GM23338 (cell line): ENCODE results near the gene CPE. TPM values are rescaled to one million over a fixed set of nuclear protein-coding genes. Genes with fewer than 3 reads are reported as not detected.

ENCODE experiments used
- ATAC-seq: fragments of 200-7000 bp; cut with Tn5 transposase; 3 replicates; pipeline ENCODE4 v1.9.1; 2020
- DNase-seq: peaks from one replicate; pipeline ENCODE4 v3.0.0-alpha.2; 2015; ENCODE audit warnings: low spot score
- H2AFZ ChIP-seq: fragments of 200-600 bp; sonication (generic); 2 replicates; pipeline ENCODE4 v1.8.0; 2016; ENCODE audit warnings: antibody characterized with exemption, mild to moderate bottlenecking, moderate library complexity
- H3F3A ChIP-seq: fragments of 200-600 bp; sonication (generic); replicated peaks from 2 replicates; pipeline ENCODE4 v1.8.0; 2017; ENCODE audit warnings: antibody characterized with exemption, mixed run types, low read depth
- H3K27ac ChIP-seq: fragments of 200-600 bp; sonication (generic); 2 replicates; pipeline ENCODE4 v1.6.1; 2016; ENCODE audit warnings: low read depth
- H3K27me3 ChIP-seq: fragments of 200-600 bp; sonication (generic); 2 replicates; pipeline ENCODE4 v1.8.0; 2016; ENCODE audit warnings: mild to moderate bottlenecking, mixed run types, moderate library complexity; ENCODE audit not compliant: insufficient read depth
- H3K36me3 ChIP-seq: fragments of 200-600 bp; sonication (generic); 2 replicates; pipeline ENCODE4 v1.8.0; 2016; ENCODE audit warnings: mild to moderate bottlenecking; ENCODE audit not compliant: insufficient read depth
- H3K4me1 ChIP-seq: fragments of 200-600 bp; sonication (generic); 2 replicates; pipeline ENCODE4 v1.8.0; 2016; ENCODE audit warnings: mild to moderate bottlenecking, moderate library complexity; ENCODE audit not compliant: insufficient read depth
- H3K4me2 ChIP-seq: fragments of 200-600 bp; sonication (generic); 2 replicates; pipeline ENCODE4 v1.7.1; 2017; ENCODE audit warnings: mixed run types
- H3K4me3 ChIP-seq: fragments of 200-600 bp; sonication (generic); 2 replicates; pipeline ENCODE4 v1.6.1; 2016; ENCODE audit warnings: mixed run types
- H3K79me2 ChIP-seq: fragments of 200-600 bp; sonication (generic); replicated peaks from 2 replicates; pipeline ENCODE4 v1.8.0; 2017; ENCODE audit warnings: mild to moderate bottlenecking; ENCODE audit not compliant: insufficient read depth
- H3K9me2 ChIP-seq: fragments of 200-600 bp; sonication (generic); 2 replicates; pipeline ENCODE4 v1.8.0; 2017; ENCODE audit not compliant: insufficient read depth
- H4K20me1 ChIP-seq: fragments of 200-600 bp; sonication (generic); replicated peaks from 2 replicates; pipeline ENCODE4 v1.8.0; 2017; ENCODE audit warnings: mild to moderate bottlenecking; ENCODE audit not compliant: insufficient read depth
- H3K27ac Mint-ChIP-seq: 2 replicates; pipeline ENCODE4 v1.8.0; 2020; ENCODE audit warnings: inconsistent platforms, mild to moderate bottlenecking, moderate library complexity, mixed read lengths
- H3K27me3 Mint-ChIP-seq: 3 replicates; pipeline ENCODE4 v1.8.0; 2022; ENCODE audit warnings: low read depth, mild to moderate bottlenecking, moderate library complexity, mixed read lengths, inconsistent platforms; ENCODE audit not compliant: insufficient read depth, poor library complexity
- H3K36me3 Mint-ChIP-seq: 3 replicates; pipeline ENCODE4 v1.8.0; 2021; ENCODE audit warnings: low read depth, mild to moderate bottlenecking, inconsistent platforms, moderate library complexity, mixed read lengths
- H3K4me1 Mint-ChIP-seq: 3 replicates; pipeline ENCODE4 v1.8.0; 2020; ENCODE audit warnings: mild to moderate bottlenecking, inconsistent platforms, mixed read lengths
- H3K4me3 Mint-ChIP-seq: 3 replicates; pipeline ENCODE4 v1.8.0; 2021; ENCODE audit warnings: moderate library complexity, mild to moderate bottlenecking, inconsistent platforms, mixed read lengths
- H3K9me3 Mint-ChIP-seq: 3 replicates; pipeline ENCODE4 v1.8.0; 2020; ENCODE audit warnings: moderate library complexity, mild to moderate bottlenecking, inconsistent platforms, mixed read lengths
- EZH2 ChIP-seq: fragments of 200-600 bp; sonication (generic); IDR thresholded peaks from one replicate; pipeline ENCODE4 v1.8.0; 2017; ENCODE audit warnings: antibody characterized with exemption, mild to moderate bottlenecking, low read depth; ENCODE audit not compliant: unreplicated experiment
- JUNB ChIP-seq: IDR thresholded peaks from one replicate; pipeline ENCODE4 v1.6.1; 2016; ENCODE audit warnings: antibody characterized with exemption; ENCODE audit not compliant: unreplicated experiment
- POLR2AphosphoS5 ChIP-seq: IDR thresholded peaks from 2 replicates; pipeline ENCODE4 v1.6.1; 2016; ENCODE audit warnings: antibody characterized with exemption, low read depth
- STAT1 ChIP-seq: IDR thresholded peaks from one replicate; pipeline ENCODE4 v1.6.1; 2016; ENCODE audit warnings: antibody characterized with exemption; ENCODE audit not compliant: unreplicated experiment
- ZNF114 ChIP-seq: fragments of 250-450 bp; sonication (Bioruptor Pico); IDR thresholded peaks from 2 replicates; pipeline ENCODE4 v1.5.0; 2020; ENCODE audit warnings: mild to moderate bottlenecking, moderate library complexity
- polyA plus RNA-seq: library from polyadenylated mRNA; unstranded; fragments of >200 nt; fragmentation: Nextera tagmentation; extraction: Ambion mirVana; gene quantifications from 2 replicates; pipeline ENCODE4 v1.2.1, GENCODE V29; 2016
- total RNA-seq: library from RNA; depleted of rRNA; stranded (reverse); fragments of >200 nt; shearing (Covaris generic); gene quantifications from 2 replicates; pipeline ENCODE4 v1.2.3, GENCODE V29; 2014
- TF ChIP-seq, protein P1 (sequence below), 2 experiments: fragments of 200-600 bp in 1 of 2; sonication (generic) in 1 of 2; conservative IDR thresholded peaks; 2 replicates each; pipeline versions ENCODE4 v1.5.1 to v1.6.1; 2016 to 2017; ENCODE audit warnings: antibody characterized with exemption in 2 of 2, low read depth in 2 of 2, mild to moderate bottlenecking in 2 of 2, moderate library complexity in 1 of 2
- TF ChIP-seq, protein P2 (sequence below): IDR thresholded peaks from one replicate; pipeline ENCODE4 v1.6.1; 2018; ENCODE audit warnings: antibody characterized with exemption; ENCODE audit not compliant: unreplicated experiment
- TF ChIP-seq, protein P3 (sequence below): fragments of 250-450 bp; sonication (Bioruptor Pico); IDR thresholded peaks from 2 replicates; pipeline ENCODE4 v1.5.0; 2020; ENCODE audit warnings: mild to moderate bottlenecking, moderate library complexity
- TF ChIP-seq, protein P4 (sequence below): IDR thresholded peaks from 2 replicates; pipeline ENCODE4 v1.6.1; 2016; ENCODE audit warnings: antibody characterized with exemption

CPE gene
- total and polyA plus RNA-seq, 2 experiments from 2014 or later = 10.3 to 16.5 TPM

DNA sequence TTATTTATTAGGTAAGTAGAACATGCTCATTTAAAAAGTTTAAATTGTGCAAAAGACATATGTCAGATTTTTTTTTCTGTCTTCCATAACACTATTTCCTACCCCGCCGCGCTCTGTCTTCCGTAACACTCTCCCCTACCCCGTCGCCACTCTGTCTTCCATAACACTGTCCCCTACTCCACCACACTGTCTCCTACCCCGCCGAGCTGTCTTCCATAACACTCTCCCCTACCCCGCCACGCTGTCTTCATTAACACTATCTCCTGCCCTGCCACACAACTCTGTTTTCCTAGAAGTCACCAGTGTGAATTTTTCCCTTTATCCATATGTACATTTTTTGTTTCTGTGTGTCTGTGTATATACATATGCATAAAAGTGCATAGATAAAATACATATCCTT, 47.0 kb upstream of the CPE start (continued):
- TF ChIP-seq ZNF114 (CRISPR knock-in tag) (no peak), EZH2 (no peak), POLR2AphosphoS5 (no peak), STAT1 (no peak), JUNB (no peak)
- TF ChIP-seq, protein P1, sequence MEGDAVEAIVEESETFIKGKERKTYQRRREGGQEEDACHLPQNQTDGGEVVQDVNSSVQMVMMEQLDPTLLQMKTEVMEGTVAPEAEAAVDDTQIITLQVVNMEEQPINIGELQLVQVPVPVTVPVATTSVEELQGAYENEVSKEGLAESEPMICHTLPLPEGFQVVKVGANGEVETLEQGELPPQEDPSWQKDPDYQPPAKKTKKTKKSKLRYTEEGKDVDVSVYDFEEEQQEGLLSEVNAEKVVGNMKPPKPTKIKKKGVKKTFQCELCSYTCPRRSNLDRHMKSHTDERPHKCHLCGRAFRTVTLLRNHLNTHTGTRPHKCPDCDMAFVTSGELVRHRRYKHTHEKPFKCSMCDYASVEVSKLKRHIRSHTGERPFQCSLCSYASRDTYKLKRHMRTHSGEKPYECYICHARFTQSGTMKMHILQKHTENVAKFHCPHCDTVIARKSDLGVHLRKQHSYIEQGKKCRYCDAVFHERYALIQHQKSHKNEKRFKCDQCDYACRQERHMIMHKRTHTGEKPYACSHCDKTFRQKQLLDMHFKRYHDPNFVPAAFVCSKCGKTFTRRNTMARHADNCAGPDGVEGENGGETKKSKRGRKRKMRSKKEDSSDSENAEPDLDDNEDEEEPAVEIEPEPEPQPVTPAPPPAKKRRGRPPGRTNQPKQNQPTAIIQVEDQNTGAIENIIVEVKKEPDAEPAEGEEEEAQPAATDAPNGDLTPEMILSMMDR (conservative IDR thresholded peaks at IDR 0.05; ENCODE audit: low read depth in 2 of 2) = no peak
- TF ChIP-seq, protein P2, sequence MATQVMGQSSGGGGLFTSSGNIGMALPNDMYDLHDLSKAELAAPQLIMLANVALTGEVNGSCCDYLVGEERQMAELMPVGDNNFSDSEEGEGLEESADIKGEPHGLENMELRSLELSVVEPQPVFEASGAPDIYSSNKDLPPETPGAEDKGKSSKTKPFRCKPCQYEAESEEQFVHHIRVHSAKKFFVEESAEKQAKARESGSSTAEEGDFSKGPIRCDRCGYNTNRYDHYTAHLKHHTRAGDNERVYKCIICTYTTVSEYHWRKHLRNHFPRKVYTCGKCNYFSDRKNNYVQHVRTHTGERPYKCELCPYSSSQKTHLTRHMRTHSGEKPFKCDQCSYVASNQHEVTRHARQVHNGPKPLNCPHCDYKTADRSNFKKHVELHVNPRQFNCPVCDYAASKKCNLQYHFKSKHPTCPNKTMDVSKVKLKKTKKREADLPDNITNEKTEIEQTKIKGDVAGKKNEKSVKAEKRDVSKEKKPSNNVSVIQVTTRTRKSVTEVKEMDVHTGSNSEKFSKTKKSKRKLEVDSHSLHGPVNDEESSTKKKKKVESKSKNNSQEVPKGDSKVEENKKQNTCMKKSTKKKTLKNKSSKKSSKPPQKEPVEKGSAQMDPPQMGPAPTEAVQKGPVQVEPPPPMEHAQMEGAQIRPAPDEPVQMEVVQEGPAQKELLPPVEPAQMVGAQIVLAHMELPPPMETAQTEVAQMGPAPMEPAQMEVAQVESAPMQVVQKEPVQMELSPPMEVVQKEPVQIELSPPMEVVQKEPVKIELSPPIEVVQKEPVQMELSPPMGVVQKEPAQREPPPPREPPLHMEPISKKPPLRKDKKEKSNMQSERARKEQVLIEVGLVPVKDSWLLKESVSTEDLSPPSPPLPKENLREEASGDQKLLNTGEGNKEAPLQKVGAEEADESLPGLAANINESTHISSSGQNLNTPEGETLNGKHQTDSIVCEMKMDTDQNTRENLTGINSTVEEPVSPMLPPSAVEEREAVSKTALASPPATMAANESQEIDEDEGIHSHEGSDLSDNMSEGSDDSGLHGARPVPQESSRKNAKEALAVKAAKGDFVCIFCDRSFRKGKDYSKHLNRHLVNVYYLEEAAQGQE = no peak

DNA sequence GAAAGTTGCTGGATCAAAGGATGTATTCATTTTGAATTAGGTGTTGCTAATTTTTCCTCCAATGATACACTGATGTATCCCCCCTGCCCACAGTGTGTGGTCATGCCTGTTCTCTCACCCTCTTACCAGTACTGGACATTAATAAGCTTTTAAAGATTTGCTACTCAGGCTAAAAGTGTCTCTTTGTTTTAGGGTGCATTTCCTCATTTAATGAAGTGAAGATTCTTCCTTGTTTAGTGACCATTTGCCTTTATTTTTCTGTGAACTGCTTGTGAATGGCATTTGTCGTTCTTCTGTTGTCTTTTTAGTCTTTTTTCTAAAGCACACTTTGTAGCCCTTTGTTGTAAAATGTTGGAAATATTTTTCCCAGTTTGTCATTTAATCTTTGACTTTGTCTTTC, 46.3 kb upstream of the CPE start:
- Mint-ChIP-seq H3K4me3 (peak overlapping the region; percentile 66; the same call in 2 of the 3 replicates), H3K4me1 (peaks cover 37% of the 10 kb centered on the region), H3K36me3 (peaks cover 53% of the 10 kb centered on the region), H3K27me3 (peaks cover 2% of the 10 kb centered on the region), H3K9me3 (no peaks in the 10 kb centered on the region), H3K27ac (peak overlapping the region; percentile 60)
- peaks cover 39% of the 10 kb centered on the region for H3K4me1 ChIP-seq
- no peaks in the 10 kb centered on the region for H3K9me2 ChIP-seq
- ATAC-seq (no peak), DNase-seq (no peak)
- peak overlapping the region; percentile 98 for H3K4me2 ChIP-seq
- peak overlapping the region; percentile 17; the same call in 1 of the 2 replicates for H3K27ac ChIP-seq
- peaks cover 91% of the 10 kb centered on the region for H4K20me1 ChIP-seq
- no peaks in the 10 kb centered on the region for H3K27me3 ChIP-seq
- H3K79me2 ChIP-seq = peaks cover 100% of the 10 kb centered on the region
- no peaks in the 10 kb centered on the region; the same call in 1 of the 2 replicates for H3F3A ChIP-seq
- peaks cover 67% of the 10 kb centered on the region for H3K36me3 ChIP-seq
- TF ChIP-seq, protein P3, sequence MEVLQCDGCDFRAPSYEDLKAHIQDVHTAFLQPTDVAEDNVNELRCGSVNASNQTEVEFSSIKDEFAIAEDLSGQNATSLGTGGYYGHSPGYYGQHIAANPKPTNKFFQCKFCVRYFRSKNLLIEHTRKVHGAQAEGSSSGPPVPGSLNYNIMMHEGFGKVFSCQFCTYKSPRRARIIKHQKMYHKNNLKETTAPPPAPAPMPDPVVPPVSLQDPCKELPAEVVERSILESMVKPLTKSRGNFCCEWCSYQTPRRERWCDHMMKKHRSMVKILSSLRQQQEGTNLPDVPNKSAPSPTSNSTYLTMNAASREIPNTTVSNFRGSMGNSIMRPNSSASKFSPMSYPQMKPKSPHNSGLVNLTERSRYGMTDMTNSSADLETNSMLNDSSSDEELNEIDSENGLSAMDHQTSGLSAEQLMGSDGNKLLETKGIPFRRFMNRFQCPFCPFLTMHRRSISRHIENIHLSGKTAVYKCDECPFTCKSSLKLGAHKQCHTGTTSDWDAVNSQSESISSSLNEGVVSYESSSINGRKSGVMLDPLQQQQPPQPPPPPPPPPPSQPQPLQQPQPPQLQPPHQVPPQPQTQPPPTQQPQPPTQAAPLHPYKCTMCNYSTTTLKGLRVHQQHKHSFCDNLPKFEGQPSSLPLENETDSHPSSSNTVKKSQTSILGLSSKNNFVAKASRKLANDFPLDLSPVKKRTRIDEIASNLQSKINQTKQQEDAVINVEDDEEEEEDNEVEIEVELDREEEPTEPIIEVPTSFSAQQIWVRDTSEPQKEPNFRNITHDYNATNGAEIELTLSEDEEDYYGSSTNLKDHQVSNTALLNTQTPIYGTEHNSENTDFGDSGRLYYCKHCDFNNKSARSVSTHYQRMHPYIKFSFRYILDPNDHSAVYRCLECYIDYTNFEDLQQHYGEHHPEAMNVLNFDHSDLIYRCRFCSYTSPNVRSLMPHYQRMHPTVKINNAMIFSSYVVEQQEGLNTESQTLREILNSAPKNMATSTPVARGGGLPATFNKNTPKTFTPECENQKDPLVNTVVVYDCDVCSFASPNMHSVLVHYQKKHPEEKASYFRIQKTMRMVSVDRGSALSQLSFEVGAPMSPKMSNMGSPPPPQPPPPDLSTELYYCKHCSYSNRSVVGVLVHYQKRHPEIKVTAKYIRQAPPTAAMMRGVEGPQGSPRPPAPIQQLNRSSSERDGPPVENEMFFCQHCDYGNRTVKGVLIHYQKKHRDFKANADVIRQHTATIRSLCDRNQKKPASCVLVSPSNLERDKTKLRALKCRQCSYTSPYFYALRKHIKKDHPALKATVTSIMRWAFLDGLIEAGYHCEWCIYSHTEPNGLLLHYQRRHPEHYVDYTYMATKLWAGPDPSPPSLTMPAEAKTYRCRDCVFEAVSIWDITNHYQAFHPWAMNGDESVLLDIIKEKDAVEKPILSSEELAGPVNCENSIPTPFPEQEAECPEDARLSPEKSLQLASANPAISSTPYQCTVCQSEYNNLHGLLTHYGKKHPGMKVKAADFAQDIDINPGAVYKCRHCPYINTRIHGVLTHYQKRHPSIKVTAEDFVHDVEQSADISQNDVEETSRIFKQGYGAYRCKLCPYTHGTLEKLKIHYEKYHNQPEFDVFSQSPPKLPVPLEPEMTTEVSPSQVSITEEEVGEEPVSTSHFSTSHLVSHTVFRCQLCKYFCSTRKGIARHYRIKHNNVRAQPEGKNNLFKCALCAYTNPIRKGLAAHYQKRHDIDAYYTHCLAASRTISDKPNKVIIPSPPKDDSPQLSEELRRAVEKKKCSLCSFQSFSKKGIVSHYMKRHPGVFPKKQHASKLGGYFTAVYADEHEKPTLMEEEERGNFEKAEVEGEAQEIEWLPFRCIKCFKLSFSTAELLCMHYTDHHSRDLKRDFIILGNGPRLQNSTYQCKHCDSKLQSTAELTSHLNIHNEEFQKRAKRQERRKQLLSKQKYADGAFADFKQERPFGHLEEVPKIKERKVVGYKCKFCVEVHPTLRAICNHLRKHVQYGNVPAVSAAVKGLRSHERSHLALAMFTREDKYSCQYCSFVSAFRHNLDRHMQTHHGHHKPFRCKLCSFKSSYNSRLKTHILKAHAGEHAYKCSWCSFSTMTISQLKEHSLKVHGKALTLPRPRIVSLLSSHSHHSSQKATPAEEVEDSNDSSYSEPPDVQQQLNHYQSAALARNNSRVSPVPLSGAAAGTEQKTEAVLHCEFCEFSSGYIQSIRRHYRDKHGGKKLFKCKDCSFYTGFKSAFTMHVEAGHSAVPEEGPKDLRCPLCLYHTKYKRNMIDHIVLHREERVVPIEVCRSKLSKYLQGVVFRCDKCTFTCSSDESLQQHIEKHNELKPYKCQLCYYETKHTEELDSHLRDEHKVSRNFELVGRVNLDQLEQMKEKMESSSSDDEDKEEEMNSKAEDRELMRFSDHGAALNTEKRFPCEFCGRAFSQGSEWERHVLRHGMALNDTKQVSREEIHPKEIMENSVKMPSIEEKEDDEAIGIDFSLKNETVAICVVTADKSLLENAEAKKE (CRISPR knock-in tag) = no peak
- TF ChIP-seq, protein P4, sequence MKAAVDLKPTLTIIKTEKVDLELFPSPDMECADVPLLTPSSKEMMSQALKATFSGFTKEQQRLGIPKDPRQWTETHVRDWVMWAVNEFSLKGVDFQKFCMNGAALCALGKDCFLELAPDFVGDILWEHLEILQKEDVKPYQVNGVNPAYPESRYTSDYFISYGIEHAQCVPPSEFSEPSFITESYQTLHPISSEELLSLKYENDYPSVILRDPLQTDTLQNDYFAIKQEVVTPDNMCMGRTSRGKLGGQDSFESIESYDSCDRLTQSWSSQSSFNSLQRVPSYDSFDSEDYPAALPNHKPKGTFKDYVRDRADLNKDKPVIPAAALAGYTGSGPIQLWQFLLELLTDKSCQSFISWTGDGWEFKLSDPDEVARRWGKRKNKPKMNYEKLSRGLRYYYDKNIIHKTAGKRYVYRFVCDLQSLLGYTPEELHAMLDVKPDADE = no peak
- H2AFZ ChIP-seq = no peak overlapping the region
- peak overlapping the region; percentile 99 for H3K4me3 ChIP-seq
